GM20431 (cell line): ENCODE measurements around the gene NFKB2.

Experiments used
- in situ Hi-C: fragments of 300-500 bp; cut with MseI, MboI; formaldehyde crosslinking; loops from one replicate; pipeline ENCODE4 v1.15.0; 2020; ENCODE audit warnings: low sequenced_read_pairs; ENCODE audit not compliant: unreplicated experiment

Gene NFKB2

DNA sequence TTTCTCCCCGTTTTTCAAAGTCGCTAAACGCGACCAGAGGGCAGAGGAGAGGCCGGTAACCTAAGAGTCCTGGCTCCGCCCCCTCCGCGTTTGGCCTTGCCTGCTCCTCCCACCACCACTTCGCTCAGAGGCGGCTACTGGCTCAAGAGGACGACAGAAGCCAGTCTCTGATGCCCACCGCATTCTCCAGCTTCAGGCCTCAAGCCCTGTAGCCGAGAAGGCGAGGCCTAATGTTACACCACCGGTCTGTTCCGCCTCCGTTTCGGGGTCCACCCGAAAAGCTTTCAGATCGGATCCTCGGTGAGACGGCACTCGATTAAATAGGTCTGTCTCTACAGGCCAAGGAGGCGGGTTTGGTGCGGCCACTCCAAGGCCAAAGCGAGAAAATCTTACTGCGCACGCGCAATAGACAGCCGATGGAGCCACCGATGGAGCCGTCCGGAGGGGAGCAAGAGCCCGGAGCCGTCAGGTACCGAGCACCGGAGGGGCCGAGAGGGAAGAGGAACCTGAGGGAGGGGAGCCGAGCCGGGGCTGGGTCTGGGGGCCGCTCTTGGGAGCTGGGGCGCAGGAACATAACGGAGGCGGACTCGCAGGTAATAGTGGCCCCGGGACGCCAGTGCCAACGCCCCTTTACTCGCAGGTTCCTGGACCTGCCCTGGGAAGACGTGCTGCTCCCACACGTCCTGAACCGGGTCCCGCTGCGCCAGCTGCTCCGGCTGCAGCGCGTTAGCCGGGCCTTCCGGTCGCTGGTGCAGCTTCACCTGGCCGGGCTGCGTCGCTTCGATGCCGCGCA is 25.4 kb downstream of the NFKB2 start, which contains the start of gene FBXL15:
FBXL15 (plus strand) TSS at position 123 of the 793 bp plus-strand sequence; CDS start at position 417, 294 bp downstream.
- in situ Hi-C loops, result no loop called here

DNA sequence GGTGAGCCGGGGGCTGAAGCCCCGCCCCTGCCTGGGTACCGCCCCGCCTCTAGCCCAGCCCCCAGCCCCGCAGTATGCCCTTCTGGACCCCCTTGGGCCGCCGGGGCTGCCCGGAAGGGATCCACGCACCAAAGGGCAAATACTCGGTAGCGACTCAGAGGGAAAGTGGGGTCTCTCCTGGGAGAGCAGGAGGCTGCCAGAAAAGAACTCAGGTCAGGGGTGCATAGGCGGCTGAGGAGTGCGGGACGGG is 25.9 kb downstream of the NFKB2 start:
- in situ Hi-C loops, result no loop called here

DNA sequence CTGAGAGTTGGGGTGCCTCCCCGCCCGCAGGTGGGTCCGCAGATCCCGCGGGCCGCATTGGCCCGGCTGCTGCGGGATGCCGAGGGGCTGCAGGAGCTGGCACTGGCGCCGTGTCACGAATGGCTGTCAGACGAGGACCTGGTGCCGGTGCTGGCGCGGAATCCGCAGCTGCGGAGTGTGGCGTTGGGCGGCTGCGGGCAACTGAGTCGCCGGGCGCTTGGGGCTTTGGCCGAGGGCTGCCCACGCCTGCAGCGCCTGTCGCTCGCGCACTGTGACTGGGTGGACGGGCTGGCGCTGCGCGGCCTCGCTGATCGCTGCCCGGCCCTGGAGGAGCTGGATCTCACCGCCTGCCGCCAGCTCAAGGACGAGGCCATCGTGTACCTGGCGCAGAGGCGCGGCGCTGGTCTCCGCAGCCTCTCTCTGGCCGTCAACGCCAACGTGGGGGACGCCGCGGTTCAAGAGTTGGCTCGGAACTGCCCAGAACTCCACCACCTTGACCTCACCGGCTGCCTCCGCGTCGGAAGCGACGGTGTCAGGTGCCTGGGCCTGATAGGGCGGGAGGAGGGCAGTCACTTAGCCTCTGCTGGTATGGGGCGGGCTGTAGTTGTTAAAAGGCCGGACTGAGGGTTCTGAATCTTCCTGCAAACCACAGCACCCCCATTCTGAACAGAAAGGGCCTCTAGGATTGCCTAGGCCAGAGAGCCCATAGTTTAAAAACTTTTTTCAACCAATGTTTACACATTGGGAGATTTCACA is 26.4 kb downstream of the NFKB2 start:
- in situ Hi-C loops, result no loop called here

DNA sequence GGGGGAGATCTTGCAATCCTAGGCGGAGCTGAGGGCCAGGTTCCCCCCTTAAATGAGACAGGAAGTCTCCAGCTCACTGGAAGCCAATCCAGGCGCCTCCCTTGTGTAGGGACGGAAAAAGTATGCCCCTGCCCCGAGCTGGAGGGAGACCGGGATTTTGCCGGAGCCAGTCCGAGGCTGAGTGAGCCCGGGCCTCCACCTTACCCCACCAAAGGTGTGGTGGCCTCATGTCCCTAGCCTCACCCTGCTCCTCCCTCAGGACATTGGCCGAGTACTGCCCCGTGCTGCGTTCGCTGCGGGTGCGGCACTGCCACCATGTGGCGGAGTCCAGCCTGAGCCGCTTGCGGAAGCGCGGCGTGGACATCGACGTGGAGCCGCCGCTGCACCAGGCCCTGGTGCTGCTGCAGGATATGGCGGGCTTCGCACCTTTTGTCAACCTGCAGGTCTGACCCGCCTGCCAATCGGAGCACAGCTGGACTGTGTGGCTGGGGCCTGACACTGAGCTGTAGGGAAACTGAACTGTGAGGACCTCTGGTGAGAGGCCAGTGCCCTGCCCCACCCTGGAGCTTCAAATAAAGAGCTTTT is 27.1 kb downstream of the NFKB2 start:
- in situ Hi-C loops, result no loop called here

DNA sequence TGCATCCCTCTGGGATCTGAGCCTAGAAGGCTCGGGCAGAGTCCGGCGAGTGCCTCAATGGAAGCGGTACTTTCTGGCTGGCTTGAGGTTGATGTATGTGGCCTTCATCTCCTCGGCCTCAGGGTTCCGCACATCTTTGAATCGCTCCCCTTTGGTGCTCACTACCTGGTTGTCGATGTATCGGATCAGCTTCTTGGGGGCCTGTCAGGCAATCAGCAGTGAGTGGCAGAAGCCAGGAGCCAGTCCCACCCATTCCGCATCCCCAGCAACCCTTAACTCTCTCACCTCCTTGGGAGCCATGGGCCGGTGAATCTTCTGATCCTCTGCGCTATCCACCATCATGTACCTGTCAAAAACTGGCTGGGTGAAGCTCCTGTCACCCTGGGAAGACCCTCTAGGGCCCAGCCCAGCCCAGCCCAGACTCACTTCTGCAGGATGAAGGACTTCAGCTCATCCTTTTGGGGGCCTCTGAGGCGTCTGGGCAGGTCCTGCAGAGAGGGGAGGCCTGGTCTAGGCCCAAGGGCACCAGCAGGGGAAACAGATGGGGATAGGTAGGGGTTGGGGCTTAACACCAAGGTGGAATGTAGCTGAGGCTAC is 28.0 kb downstream of the NFKB2 start:
- in situ Hi-C loops, result no loop called here

DNA sequence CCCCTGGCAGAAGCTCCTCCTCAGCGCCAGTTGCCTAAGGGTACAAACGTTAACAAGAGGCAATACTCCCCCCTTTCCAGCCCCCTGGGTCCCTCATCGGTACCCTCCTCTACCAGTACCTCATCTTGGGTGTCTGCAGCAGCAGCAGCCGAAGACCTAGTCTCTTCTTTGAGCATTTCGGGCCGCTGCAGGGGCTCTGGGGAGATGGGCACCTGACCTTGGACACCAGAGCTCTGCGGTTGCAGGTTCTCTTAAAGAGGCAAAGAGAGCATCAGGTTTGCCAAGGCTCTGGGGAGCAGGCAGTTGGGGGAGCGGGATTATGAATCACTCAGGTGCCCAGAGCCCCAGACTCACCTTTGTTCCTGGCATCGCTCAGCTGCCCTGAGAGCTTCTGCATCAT is 28.6 kb downstream of the NFKB2 start:
- in situ Hi-C loops, result no loop called here

DNA sequence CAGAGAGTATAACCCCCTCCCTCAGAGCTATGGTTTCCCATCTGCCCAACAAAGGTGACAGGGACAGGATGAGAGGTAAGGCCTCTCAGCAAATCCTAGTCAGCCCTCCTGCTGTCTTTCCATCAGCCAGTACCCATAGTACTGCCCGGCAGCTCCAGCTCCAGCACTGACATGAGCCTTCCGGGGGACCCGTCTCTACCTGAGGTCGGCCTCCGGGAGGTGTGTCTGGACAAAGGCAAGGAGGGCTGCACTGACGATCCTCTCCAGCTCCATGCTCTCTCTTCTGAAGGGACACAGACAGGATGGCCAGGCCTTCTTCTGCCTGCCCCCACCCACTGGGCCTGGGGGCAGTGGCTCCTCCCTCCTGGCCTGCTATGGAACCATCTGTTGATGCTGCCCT is 29.4 kb downstream of the NFKB2 start:
- in situ Hi-C loops, result no loop called here

DNA sequence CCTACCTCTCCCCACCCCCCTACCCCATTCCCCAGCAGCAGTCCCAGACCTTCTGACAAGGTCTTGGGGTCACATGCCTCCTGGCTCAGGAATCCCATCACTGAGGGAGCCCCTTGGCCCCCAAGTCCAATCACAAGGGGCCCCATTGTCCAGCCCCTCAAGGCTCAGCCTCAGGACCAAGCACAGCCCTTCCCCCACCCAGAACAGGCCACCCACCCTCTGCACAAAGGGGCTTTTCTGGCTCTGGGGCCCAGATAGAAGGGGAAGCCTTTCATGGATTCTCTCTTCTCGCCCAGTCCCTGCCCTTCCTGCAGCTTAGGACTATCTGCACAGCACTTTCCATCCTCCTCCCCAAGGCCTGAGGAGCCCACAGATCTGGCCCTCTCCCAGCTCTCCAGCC is 29.9 kb downstream of the NFKB2 start:
- in situ Hi-C loops, result no loop called here

DNA sequence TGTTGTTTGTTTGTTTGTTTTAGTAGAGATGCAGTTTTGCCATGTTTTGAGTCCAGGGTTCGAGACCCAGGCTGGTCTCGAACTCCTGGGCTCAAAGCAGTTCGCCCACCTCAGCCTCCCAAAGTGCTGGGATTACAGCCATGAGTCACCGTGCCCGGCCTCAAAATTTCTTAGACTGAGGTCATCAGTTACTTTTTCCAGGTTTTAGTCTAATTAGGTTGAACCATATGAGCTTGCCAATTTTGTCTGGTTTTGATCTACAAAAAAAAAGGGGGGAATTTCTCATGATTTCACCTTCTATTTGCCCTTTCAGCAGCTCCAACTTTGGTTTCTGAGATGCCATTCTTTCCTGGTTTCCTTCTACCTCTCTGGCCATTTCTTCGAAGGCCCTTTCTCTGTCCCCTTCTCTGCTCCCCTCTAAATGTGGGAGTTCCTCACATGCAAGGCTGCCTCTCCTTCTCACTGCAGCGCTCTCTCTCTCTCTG is 31.3 kb downstream of the NFKB2 start:
- in situ Hi-C loops, result no loop called here

DNA sequence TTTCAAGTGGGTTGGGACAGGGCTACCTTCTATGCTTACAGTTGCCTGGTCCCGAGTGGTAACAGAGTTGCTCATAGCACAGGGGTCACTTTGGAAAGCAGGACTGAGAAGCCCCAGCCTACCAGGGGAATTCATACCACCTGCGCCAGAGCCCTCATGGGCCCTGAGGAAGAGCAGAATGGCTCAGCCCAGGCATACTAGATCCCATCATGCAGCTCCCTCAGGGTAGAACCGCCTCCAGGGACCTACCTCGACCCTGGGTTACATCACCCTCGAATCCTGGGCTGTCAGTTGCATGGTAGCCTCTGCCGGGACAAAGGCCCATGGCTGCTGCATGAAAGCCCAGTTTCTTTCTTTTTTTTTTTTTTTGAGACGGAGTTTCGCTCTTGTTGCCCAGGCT is 34.0 kb downstream of the NFKB2 start:
- in situ Hi-C loops, result no loop called here

DNA sequence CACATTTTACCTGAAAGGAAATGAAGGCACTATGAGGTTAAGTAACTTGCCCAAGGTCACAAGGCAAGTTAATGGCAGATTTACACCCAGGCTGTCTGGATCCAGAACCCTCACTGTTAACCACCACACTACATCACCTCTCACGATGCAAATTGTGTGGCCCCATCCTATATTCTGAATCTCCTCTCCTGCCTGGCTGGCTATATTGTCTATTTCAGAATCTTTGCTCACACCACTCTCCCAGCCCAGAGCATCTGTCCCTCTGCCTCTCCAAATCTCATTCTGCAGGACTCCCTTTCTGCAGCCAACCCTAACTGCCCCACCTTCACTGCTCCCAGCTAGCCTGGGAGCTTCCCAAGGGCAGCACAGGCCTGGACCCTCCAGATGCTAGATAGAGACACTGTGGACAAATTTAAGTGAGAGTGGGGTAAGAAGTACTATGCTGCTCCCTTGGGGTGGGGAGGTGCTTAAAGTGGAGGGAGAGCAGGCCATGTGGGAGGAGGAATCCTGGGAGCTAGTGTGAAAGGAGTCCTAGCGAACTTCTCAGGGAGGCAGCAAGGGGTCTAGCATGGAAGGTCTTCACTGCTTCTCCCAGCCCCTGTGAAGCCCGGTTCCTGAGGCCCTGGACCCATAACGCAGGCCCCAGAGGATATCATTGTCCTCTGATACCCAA is 36.1 kb downstream of the NFKB2 start:
- in situ Hi-C loops, result no loop called here

DNA sequence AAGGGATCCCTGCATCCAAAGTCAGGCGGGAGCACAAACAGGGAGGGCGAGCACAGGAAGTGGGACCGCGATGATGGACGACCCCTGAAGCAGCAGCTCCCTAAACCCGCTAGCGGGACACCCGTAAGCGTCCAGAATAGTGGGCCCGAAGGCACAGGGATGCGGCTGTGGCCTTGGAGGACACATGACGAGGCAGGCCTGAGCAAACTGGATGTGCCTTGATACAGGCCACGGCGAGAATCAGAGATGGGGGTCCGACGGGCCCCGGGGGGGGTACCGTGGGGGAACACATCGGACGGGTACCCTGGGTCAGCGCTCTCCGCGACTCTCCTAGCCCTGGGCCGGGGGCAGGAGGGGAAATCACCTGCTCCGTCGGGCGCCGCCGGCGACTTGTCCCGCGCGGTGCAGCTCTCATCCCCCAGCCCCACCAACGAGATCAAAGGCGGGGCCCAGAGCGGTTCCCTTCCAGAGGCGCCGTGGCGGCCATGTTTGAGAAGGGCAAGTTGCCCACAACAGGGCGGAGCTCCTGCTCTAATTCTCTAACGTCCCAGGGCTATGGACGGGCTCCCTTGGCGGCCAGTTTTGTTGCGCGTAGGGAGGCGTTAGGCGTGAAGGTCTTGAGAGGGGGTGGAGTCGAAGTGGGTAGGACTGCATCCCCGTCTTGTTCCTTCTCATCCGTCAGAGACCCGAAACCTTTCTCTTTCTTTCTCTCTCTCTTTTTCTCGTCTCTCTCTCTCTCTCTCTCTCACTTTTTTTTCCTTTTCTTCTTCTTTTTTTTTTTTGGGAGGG is 36.9 kb downstream of the NFKB2 start, which contains the start of gene CUEDC2:
CUEDC2 (minus strand) TSS at position 413 of the 789 bp plus-strand sequence. CDS start 7,386 bp downstream, outside the sequence.
- in situ Hi-C loops, result no loop called here

DNA sequence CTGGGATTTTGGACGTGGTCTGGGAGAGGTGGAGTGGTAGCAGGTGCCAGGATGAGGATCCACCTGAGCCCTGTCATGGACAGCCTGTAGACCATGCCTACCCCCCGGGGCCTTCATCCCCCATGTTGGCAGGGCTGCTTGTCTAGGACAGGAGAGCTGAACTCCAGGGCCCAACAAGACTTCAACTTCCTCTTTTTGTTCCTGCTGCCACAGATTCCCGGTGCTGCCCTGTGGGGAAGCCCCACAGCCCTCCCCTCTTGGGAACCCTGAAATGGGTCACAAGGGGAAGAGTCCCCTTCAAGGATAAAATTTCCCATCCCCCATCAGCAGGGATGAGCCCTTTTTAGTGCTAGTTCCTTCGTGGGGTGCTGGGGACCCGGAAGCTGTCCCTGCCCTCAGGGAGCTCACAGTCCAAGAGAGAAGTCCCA is 38.1 kb downstream of the NFKB2 start:
- in situ Hi-C loops, result no loop called here

DNA sequence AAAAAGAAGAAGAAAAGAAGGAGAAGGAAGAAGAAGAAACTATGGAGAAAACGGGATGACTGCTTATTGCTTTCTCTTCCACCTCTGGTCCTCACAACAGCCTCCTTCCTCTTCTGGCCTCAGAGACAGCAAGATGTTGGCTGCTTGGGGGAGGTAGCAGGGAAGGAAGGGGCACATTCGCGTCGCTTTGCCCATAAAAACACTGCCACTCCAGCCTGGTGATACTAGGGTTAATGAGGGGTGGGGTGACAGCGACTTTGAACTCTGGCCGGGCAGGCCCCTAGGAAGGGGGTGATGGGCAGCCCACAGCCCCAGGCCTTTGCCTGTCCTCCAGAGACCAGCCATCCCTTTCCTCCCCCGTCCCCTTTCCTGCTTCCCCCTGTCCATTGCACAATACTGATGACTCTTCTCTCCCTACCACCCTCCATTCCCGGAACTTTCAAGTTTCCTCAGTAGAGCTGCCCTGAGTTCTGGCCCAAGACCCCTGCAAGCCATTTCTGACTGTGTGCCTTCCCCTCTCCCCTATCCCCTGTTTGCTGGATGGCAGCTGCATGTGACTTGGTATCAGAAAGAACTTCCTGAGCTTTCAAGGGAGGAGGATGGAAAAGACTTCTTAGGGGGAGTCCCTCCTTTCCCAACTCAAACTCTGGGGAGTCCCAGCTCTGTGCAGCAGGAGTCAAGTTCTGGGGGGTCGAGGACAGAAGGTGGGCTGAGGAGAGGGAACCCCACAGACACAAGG is 39.1 kb downstream of the NFKB2 start:
- in situ Hi-C loops, result no loop called here

DNA sequence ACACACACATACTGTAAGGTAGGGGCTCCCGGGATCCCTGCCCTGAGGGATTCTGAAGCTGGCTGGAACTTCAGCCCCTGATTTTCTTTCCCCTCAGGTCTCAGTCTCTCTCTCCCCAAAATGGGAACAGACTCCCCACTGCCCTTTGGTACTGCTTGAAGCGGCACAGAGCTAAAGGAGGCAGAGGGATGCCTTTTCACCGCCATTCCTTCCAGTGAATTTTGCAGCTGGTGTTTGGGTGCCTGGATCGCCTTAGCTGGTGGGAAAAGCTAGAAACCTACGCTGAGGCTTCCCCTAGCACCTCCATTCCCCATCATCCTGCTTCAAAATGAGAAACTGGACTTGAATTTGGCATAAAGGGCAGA is 39.6 kb downstream of the NFKB2 start:
- in situ Hi-C loops, result no loop called here

DNA sequence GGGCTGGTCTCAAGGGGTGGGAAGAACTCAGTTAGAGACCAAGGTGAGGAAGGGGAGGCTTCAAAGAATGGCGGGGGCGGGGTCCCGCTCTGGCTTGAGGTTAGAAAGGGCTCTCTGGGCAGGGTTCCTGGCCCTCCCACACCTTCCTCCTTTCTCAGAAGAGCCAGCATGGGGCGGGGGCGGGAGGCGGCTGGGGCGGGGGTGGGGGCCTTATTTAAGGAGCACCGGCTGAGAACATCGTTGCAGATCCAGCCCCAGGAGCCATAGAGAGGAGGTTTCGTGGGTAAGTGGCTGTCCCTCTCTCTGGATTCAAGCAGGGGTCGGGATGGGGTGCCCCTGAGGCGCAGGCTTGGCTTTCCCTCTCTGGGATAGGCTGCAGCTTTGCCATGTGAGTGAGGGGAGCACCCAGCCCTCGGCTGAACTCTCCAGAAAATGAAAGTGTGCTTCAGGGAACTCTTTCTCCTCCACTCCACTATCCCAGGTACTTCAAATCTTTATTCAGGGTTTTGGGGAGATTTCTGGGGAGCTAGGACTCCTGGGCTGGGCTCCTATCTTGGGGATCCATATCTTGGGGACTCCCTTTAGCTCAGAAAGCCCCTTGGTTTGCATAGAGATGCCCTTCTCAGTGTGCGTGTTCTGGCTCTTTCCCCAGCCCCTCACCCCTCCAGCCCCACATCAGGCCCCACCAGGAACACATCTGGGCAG is 40.2 kb downstream of the NFKB2 start:
- in situ Hi-C loops, result no loop called here

DNA sequence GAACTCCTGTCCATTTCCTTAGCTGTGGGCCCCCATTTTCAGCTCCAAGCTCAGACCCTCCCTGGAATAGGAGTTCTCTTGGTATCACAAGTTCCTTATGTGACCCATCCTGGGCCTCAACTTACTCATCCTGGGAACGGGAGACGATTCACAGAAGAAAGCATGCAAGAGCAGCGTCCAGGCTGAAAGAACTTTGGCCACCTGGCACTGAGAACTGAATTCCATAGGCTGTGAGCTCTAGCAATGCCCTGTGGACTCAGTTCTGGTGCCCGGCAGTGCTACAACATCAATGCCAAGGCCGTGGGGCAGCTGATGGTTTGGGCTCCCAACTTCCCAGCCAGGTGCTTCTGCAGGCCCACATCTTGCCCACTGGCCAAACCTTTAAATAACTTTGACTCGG is 40.8 kb downstream of the NFKB2 start:
- in situ Hi-C loops, result no loop called here

DNA sequence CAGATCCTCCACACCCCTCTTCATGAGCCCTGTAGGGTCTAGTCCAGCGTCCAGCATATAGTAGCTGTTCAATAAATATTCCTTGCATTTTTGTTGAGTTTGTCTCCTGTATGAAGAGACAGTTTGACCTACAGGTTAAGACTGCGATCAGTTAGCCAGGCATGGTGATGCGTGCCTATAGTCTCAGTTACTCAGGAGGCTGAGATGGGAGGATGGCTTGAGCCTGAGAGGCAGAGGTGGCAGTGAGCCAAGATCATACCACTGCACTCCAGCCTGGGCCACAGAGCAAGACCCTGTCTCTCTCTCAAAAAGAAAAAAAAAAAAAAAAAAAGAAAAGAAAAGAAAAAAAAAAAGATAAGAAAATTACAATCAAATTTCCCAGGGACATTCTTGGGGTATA is 42.0 kb downstream of the NFKB2 start:
- in situ Hi-C loops, result no loop called here
